Fibroblast of skin of abdomen (primary cell): ENCODE data around the gene LIF.
"Not testable (repeated sequence)": the region's sequence is repeated elsewhere in the genome, so short reads cannot be mapped to it uniquely, and the experiment has no call there.

ENCODE experiments used
- DNase-seq: peaks from one replicate; pipeline ENCODE4 v3.0.0-alpha.2; 2013

LIF gene

GRCh38 chr22:30224161-30224857, 22.2 kb downstream of the LIF start:
- DNase-seq = no peak

GRCh38 chr22:30223303-30223702, 23.3 kb downstream of the LIF start:
- no peak for DNase-seq

GRCh38 chr22:30222321-30222720, 24.2 kb downstream of the LIF start:
- DNase-seq = no peak

- no peak for DNase-seq
Observed at GRCh38 chr22:30221121-30221992, 25.2 kb downstream of the LIF start.

- no peak for DNase-seq
Observed at GRCh38 chr22:30220338-30221012, 26.1 kb downstream of the LIF start.

GRCh38 chr22:30219668-30220278, 26.8 kb downstream of the LIF start:
- no peak for DNase-seq

- DNase-seq = no peak
Observed at GRCh38 chr22:30219049-30219654, 27.4 kb downstream of the LIF start.

- no peak for DNase-seq
Observed at GRCh38 chr22:30217698-30218560, 28.6 kb downstream of the LIF start.

GRCh38 chr22:30216710-30217109, 29.8 kb downstream of the LIF start:
- DNase-seq = no peak

- not testable (repeated sequence) for DNase-seq
Observed at GRCh38 chr22:30216272-30216671, 30.3 kb downstream of the LIF start.

GRCh38 chr22:30214703-30215407, 31.7 kb downstream of the LIF start:
- DNase-seq = no peak

- DNase-seq = peak; percentile 71
Observed at GRCh38 chr22:30212996-30213441, 33.5 kb downstream of the LIF start.

- peak; percentile 75 for DNase-seq
Observed at GRCh38 chr22:30212363-30212995, 34.1 kb downstream of the LIF start.

GRCh38 chr22:30211124-30211820, 35.3 kb downstream of the LIF start:
- DNase-seq = no peak

- DNase-seq = no peak
Observed at GRCh38 chr22:30210235-30210909, 36.2 kb downstream of the LIF start.

GRCh38 chr22:30209642-30210041, 36.9 kb downstream of the LIF start:
- no peak for DNase-seq

- DNase-seq = peak; percentile 81
Observed at GRCh38 chr22:30208631-30209603, 37.6 kb downstream of the LIF start.

- peak; percentile 95 for DNase-seq
Observed at GRCh38 chr22:30206944-30207343, 39.6 kb downstream of the LIF start.
